WTC11 (cell line): ENCODE data around the gene COMMD4. TPM values are rescaled to one million over a fixed set of nuclear protein-coding genes. Genes with fewer than 3 reads are reported as not detected.

Experiments
- ATAC-seq: fragments of 200-7000 bp; cut with Tn5 transposase; 2 replicates; pipeline ENCODE4 v1.10.0; 2021; ENCODE audit warnings: mild to moderate bottlenecking, moderate library complexity
- CTCF ChIA-PET: fragments of 300-600 bp; sonication (Branson Sonifier 250); formaldehyde crosslinking; loops from one replicate; lab custom pipeline; 2021; ENCODE audit warnings: antibody characterized with exemption; lab: Charles Lee
- POLR2A ChIA-PET: fragments of 350-600 bp; sonication (Branson Sonifier 250); formaldehyde crosslinking; loops from one replicate; lab custom pipeline; 2021; ENCODE audit warnings: antibody characterized with exemption; lab: Charles Lee
- DNase-seq: peaks from one replicate; pipeline ENCODE4 v3.0.0; 2021; ENCODE audit warnings: low spot score
- H3K27ac Mint-ChIP-seq: 2 replicates; pipeline ENCODE4 v1.8.0; 2021; ENCODE audit warnings: mixed read lengths
- H3K27me3 Mint-ChIP-seq: 2 replicates; pipeline ENCODE4 v1.8.0; 2021; ENCODE audit warnings: low read depth, mild to moderate bottlenecking, moderate library complexity, mixed read lengths
- H3K36me3 Mint-ChIP-seq: 2 replicates; pipeline ENCODE4 v1.8.0; 2021; ENCODE audit warnings: mixed read lengths
- H3K4me1 Mint-ChIP-seq: 2 replicates; pipeline ENCODE4 v1.8.0; 2022; ENCODE audit warnings: mixed read lengths
- H3K4me3 Mint-ChIP-seq: 2 replicates; pipeline ENCODE4 v1.8.0; 2021; ENCODE audit warnings: mild to moderate bottlenecking, moderate library complexity, mixed read lengths
- H3K9me3 Mint-ChIP-seq: 2 replicates; pipeline ENCODE4 v1.8.0; 2021; ENCODE audit warnings: mixed read lengths
- CBFB ChIP-seq: sonication (generic); formaldehyde crosslinking; IDR thresholded peaks from 2 replicates; pipeline ENCODE4 v1.8.1; 2022; ENCODE audit warnings: mild to moderate bottlenecking, low read depth, missing genetic modification reagents
- CREM ChIP-seq: sonication (generic); formaldehyde crosslinking; IDR thresholded peaks from 2 replicates; pipeline ENCODE4 v1.8.1; 2022; ENCODE audit warnings: mild to moderate bottlenecking, missing genetic modification reagents, moderate library complexity
- EMX1 ChIP-seq: fragments of 250-450 bp; sonication (Bioruptor Pico); IDR thresholded peaks from 2 replicates; pipeline ENCODE4 v1.8.0; 2021; ENCODE audit warnings: mild to moderate bottlenecking
- FOXK1 ChIP-seq: sonication (generic); formaldehyde crosslinking; IDR thresholded peaks from 2 replicates; pipeline ENCODE4 v1.8.0; 2022; ENCODE audit warnings: mild to moderate bottlenecking, moderate library complexity, missing genetic modification reagents
- GABPB1 ChIP-seq: sonication (generic); formaldehyde crosslinking; IDR thresholded peaks from 2 replicates; pipeline ENCODE4 v1.8.1; 2023; ENCODE audit warnings: mild to moderate bottlenecking, missing genetic modification reagents
- GTF2I ChIP-seq: fragments of 250-450 bp; sonication (Bioruptor Pico); conservative IDR thresholded peaks from 2 replicates; pipeline ENCODE4 v1.4.0; 2021; ENCODE audit warnings: mild to moderate bottlenecking
- HMGA2 ChIP-seq: fragments of 250-450 bp; sonication (Bioruptor Pico); IDR thresholded peaks from 2 replicates; pipeline ENCODE4 v1.4.0; 2021; ENCODE audit warnings: mild to moderate bottlenecking, moderate library complexity
- JAZF1 ChIP-seq: fragments of 250-450 bp; sonication (Bioruptor Pico); IDR thresholded peaks from 2 replicates; pipeline ENCODE4 v1.9.0; 2021; ENCODE audit warnings: moderate library complexity, mild to moderate bottlenecking, inconsistent platforms
- NR1H2 ChIP-seq: sonication (generic); formaldehyde crosslinking; IDR thresholded peaks from 2 replicates; pipeline ENCODE4 v1.9.0; 2021; ENCODE audit warnings: mild to moderate bottlenecking, moderate library complexity, missing genetic modification reagents
- NR2C2 ChIP-seq: sonication (generic); formaldehyde crosslinking; IDR thresholded peaks from 2 replicates; pipeline ENCODE4 v1.8.0; 2022; ENCODE audit warnings: mild to moderate bottlenecking, missing genetic modification reagents
- RORB ChIP-seq: fragments of 250-450 bp; sonication (Bioruptor Pico); IDR thresholded peaks from 2 replicates; pipeline ENCODE4 v1.9.0; 2021; ENCODE audit warnings: mild to moderate bottlenecking
- SP1 ChIP-seq: sonication (generic); formaldehyde crosslinking; conservative IDR thresholded peaks from 2 replicates; pipeline ENCODE4 v1.8.1; 2022; ENCODE audit warnings: missing genetic modification reagents
- TP53 ChIP-seq: sonication (generic); formaldehyde crosslinking; IDR thresholded peaks from 2 replicates; pipeline ENCODE4 v1.8.1; 2023; ENCODE audit warnings: mild to moderate bottlenecking, missing genetic modification reagents
- ZNF121 ChIP-seq: sonication (generic); formaldehyde crosslinking; IDR thresholded peaks from 2 replicates; pipeline ENCODE4 v1.8.0; 2023; ENCODE audit warnings: missing genetic modification reagents
- ZNF219 ChIP-seq: sonication (generic); formaldehyde crosslinking; IDR thresholded peaks from 2 replicates; pipeline ENCODE4 v1.8.0; 2023; ENCODE audit warnings: missing genetic modification reagents, mild to moderate bottlenecking, borderline replicate concordance
- ZNF232 ChIP-seq: sonication (generic); formaldehyde crosslinking; IDR thresholded peaks from 2 replicates; pipeline ENCODE4 v1.8.0; 2022; ENCODE audit warnings: mild to moderate bottlenecking, missing genetic modification reagents
- ZNF671 ChIP-seq: fragments of 250-450 bp; sonication (Bioruptor Pico); IDR thresholded peaks from 2 replicates; pipeline ENCODE4 v1.8.0; 2021; ENCODE audit warnings: mild to moderate bottlenecking
- total RNA-seq: library from RNA; stranded (reverse); gene quantifications from 3 replicates; pipeline ENCODE4 v1.2.3, GENCODE V29; 2021
- TF ChIP-seq, protein P1 (sequence below): sonication (generic); formaldehyde crosslinking; IDR thresholded peaks from 2 replicates; pipeline ENCODE4 v1.8.1; 2023; ENCODE audit warnings: mild to moderate bottlenecking, missing genetic modification reagents, moderate library complexity
- TF ChIP-seq, protein P2 (sequence below): sonication (generic); formaldehyde crosslinking; IDR thresholded peaks from 2 replicates; pipeline ENCODE4 v1.8.1; 2023; ENCODE audit warnings: mild to moderate bottlenecking, missing genetic modification reagents
- TF ChIP-seq, protein P3 (sequence below): fragments of 250-450 bp; sonication (Bioruptor Pico); IDR thresholded peaks from 2 replicates; pipeline ENCODE4 v1.9.0; 2021; ENCODE audit warnings: mild to moderate bottlenecking, borderline replicate concordance
- TF ChIP-seq, protein P4 (sequence below): sonication (generic); formaldehyde crosslinking; IDR thresholded peaks from 2 replicates; pipeline ENCODE4 v1.8.0; 2023; ENCODE audit warnings: missing genetic modification reagents
- TF ChIP-seq, protein P5 (sequence below): sonication (generic); formaldehyde crosslinking; IDR thresholded peaks from 2 replicates; pipeline ENCODE4 v1.8.1; 2023; ENCODE audit warnings: mild to moderate bottlenecking, moderate library complexity, missing genetic modification reagents
- TF ChIP-seq, protein P6 (sequence below): fragments of 250-450 bp; sonication (Bioruptor Pico); IDR thresholded peaks from 2 replicates; pipeline ENCODE4 v1.8.0; 2021; ENCODE audit warnings: mild to moderate bottlenecking
- TF ChIP-seq, protein P7 (sequence below): sonication (generic); formaldehyde crosslinking; IDR thresholded peaks from 2 replicates; pipeline ENCODE4 v1.8.0; 2022; ENCODE audit warnings: mild to moderate bottlenecking, missing genetic modification reagents
- TF ChIP-seq, protein P8 (sequence below): fragments of 200-600 bp; IDR thresholded peaks from 2 replicates; pipeline ENCODE4 v1.8.0; 2022; ENCODE audit warnings: antibody characterized with exemption

Gene COMMD4
- total RNA-seq, 1 experiment from 2014 or later, result 140 TPM

DNA sequence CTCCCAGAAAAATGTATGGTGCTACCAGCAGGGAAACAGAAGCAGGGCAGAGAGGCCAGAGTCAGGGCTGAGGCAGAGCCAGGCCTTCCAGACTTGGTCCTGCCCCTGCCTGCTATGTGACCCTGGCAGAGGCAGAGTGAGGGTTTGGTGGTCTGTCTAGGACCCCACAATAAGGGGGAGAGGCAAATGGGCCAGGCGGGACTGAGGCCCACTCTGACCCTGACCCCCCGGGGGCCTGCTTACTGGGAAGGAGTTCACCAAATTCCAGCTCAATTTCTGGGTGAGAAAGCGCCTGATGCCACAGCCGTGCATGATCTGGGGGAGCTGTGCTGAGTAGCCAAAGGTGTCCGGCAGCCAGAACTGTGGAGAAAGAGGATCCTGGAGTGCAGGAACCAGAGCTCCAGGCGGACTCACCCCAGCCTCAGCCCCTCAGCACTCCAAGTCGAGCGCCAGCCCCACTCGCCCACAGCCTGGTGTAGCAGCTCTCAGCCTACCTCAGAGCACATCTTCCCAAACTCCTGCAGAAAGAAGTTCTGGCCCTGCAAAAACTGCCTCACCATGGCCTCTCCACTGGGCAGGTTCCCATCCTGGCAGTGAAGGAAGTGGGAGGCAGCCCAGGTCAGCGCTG, 25.6 kb downstream of the COMMD4 start:
- POLR2A ChIA-PET, result no interaction called here

DNA sequence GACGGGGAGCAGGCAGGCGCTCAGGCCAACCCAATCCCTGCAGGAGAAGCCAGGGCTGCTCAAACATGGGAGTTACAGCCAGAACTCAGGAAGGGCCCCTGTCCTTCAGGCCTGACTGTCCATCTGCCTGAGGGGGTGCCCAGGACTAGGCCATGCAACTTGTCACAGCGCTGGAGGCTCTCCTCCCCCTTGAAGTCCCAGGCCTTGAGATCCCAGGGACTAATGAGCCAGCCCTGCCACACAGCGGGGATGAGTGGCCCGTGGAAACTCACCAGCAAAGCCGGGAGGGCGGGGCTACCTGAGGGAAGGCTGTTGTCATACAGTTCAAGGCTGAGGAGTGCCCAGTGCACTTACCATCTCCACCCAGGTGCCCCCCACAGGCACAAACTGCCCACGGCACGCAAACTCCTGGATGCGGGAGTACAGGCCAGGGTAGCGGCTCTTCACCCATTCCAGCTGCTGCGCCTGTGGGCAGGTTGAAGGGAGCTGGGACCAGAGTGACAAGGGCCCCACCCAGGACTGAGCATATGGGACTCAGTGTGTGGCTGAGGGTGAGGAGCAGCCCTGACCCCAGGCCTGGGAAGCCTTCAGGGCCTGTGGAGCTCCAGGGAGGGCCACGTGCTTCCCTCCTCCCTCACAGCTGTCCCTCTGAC, 26.3 kb downstream of the COMMD4 start:
- DNase-seq (no peak), ATAC-seq (no peak)
- CTCF ChIA-PET, result interaction anchor here (1.2 kb wide), 1 partner anchor 8 kb away, joined by 3 read pairs; no protein-coding TSS in a partner anchor
- Mint-ChIP-seq H3K4me1 (no peaks in the 10 kb centered on the region), H3K36me3 (peaks cover 33% of the 10 kb centered on the region), H3K27ac (no peak overlapping the region), H3K27me3 (no peaks in the 10 kb centered on the region), H3K9me3 (no peaks in the 10 kb centered on the region), H3K4me3 (no peak overlapping the region)
- POLR2A ChIA-PET, result no interaction called here
- TF ChIP-seq HMGA2 (CRISPR knock-in tag) (no peak), GTF2I (CRISPR knock-in tag) (no peak), SP1 (CRISPR knock-in tag) (no peak), ZNF121 (CRISPR knock-in tag) (no peak), ZNF219 (CRISPR knock-in tag) (no peak), EMX1 (CRISPR knock-in tag) (no peak), JAZF1 (no peak)
- TF ChIP-seq, protein P1, sequence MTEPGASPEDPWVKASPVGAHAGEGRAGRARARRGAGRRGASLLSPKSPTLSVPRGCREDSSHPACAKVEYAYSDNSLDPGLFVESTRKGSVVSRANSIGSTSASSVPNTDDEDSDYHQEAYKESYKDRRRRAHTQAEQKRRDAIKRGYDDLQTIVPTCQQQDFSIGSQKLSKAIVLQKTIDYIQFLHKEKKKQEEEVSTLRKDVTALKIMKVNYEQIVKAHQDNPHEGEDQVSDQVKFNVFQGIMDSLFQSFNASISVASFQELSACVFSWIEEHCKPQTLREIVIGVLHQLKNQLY (CRISPR knock-in tag), result no peak
- TF ChIP-seq, protein P2, sequence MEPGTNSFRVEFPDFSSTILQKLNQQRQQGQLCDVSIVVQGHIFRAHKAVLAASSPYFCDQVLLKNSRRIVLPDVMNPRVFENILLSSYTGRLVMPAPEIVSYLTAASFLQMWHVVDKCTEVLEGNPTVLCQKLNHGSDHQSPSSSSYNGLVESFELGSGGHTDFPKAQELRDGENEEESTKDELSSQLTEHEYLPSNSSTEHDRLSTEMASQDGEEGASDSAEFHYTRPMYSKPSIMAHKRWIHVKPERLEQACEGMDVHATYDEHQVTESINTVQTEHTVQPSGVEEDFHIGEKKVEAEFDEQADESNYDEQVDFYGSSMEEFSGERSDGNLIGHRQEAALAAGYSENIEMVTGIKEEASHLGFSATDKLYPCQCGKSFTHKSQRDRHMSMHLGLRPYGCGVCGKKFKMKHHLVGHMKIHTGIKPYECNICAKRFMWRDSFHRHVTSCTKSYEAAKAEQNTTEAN (CRISPR knock-in tag), result no peak
- TF ChIP-seq, protein P3, sequence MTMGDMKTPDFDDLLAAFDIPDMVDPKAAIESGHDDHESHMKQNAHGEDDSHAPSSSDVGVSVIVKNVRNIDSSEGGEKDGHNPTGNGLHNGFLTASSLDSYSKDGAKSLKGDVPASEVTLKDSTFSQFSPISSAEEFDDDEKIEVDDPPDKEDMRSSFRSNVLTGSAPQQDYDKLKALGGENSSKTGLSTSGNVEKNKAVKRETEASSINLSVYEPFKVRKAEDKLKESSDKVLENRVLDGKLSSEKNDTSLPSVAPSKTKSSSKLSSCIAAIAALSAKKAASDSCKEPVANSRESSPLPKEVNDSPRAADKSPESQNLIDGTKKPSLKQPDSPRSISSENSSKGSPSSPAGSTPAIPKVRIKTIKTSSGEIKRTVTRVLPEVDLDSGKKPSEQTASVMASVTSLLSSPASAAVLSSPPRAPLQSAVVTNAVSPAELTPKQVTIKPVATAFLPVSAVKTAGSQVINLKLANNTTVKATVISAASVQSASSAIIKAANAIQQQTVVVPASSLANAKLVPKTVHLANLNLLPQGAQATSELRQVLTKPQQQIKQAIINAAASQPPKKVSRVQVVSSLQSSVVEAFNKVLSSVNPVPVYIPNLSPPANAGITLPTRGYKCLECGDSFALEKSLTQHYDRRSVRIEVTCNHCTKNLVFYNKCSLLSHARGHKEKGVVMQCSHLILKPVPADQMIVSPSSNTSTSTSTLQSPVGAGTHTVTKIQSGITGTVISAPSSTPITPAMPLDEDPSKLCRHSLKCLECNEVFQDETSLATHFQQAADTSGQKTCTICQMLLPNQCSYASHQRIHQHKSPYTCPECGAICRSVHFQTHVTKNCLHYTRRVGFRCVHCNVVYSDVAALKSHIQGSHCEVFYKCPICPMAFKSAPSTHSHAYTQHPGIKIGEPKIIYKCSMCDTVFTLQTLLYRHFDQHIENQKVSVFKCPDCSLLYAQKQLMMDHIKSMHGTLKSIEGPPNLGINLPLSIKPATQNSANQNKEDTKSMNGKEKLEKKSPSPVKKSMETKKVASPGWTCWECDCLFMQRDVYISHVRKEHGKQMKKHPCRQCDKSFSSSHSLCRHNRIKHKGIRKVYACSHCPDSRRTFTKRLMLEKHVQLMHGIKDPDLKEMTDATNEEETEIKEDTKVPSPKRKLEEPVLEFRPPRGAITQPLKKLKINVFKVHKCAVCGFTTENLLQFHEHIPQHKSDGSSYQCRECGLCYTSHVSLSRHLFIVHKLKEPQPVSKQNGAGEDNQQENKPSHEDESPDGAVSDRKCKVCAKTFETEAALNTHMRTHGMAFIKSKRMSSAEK (CRISPR knock-in tag), result no peak
- TF ChIP-seq, protein P4, sequence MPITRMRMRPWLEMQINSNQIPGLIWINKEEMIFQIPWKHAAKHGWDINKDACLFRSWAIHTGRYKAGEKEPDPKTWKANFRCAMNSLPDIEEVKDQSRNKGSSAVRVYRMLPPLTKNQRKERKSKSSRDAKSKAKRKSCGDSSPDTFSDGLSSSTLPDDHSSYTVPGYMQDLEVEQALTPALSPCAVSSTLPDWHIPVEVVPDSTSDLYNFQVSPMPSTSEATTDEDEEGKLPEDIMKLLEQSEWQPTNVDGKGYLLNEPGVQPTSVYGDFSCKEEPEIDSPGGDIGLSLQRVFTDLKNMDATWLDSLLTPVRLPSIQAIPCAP (CRISPR knock-in tag), result no peak
- TF ChIP-seq, protein P5, sequence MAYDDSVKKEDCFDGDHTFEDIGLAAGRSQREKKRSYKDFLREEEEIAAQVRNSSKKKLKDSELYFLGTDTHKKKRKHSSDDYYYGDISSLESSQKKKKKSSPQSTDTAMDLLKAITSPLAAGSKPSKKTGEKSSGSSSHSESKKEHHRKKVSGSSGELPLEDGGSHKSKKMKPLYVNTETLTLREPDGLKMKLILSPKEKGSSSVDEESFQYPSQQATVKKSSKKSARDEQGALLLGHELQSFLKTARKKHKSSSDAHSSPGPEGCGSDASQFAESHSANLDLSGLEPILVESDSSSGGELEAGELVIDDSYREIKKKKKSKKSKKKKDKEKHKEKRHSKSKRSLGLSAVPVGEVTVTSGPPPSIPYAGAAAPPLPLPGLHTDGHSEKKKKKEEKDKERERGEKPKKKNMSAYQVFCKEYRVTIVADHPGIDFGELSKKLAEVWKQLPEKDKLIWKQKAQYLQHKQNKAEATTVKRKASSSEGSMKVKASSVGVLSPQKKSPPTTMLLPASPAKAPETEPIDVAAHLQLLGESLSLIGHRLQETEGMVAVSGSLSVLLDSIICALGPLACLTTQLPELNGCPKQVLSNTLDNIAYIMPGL, result no peak

More for the DNA sequence above, 25.6 kb downstream of the COMMD4 start:
- no peak overlapping the region for H3K4me3 Mint-ChIP-seq
- no peaks in the 10 kb centered on the region for H3K4me1 Mint-ChIP-seq
- no peaks in the 10 kb centered on the region for H3K9me3 Mint-ChIP-seq
- TF ChIP-seq, protein P6, sequence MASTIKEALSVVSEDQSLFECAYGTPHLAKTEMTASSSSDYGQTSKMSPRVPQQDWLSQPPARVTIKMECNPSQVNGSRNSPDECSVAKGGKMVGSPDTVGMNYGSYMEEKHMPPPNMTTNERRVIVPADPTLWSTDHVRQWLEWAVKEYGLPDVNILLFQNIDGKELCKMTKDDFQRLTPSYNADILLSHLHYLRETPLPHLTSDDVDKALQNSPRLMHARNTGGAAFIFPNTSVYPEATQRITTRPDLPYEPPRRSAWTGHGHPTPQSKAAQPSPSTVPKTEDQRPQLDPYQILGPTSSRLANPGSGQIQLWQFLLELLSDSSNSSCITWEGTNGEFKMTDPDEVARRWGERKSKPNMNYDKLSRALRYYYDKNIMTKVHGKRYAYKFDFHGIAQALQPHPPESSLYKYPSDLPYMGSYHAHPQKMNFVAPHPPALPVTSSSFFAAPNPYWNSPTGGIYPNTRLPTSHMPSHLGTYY (CRISPR knock-in tag), result no peak
- TF ChIP-seq, protein P7, sequence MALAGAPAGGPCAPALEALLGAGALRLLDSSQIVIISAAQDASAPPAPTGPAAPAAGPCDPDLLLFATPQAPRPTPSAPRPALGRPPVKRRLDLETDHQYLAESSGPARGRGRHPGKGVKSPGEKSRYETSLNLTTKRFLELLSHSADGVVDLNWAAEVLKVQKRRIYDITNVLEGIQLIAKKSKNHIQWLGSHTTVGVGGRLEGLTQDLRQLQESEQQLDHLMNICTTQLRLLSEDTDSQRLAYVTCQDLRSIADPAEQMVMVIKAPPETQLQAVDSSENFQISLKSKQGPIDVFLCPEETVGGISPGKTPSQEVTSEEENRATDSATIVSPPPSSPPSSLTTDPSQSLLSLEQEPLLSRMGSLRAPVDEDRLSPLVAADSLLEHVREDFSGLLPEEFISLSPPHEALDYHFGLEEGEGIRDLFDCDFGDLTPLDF (CRISPR knock-in tag), result no peak
- TF ChIP-seq RORB (CRISPR knock-in tag) (no peak), ZNF671 (CRISPR knock-in tag) (no peak), CBFB (CRISPR knock-in tag) (no peak), CREM (CRISPR knock-in tag) (no peak), FOXK1 (no peak), TP53 (CRISPR knock-in tag) (no peak), NR2C2 (CRISPR knock-in tag) (no peak), NR1H2 (CRISPR knock-in tag) (no peak), GABPB1 (CRISPR knock-in tag) (no peak), ZNF121 (CRISPR knock-in tag) (no peak), ZNF232 (CRISPR knock-in tag) (no peak)
- TF ChIP-seq, protein P8, sequence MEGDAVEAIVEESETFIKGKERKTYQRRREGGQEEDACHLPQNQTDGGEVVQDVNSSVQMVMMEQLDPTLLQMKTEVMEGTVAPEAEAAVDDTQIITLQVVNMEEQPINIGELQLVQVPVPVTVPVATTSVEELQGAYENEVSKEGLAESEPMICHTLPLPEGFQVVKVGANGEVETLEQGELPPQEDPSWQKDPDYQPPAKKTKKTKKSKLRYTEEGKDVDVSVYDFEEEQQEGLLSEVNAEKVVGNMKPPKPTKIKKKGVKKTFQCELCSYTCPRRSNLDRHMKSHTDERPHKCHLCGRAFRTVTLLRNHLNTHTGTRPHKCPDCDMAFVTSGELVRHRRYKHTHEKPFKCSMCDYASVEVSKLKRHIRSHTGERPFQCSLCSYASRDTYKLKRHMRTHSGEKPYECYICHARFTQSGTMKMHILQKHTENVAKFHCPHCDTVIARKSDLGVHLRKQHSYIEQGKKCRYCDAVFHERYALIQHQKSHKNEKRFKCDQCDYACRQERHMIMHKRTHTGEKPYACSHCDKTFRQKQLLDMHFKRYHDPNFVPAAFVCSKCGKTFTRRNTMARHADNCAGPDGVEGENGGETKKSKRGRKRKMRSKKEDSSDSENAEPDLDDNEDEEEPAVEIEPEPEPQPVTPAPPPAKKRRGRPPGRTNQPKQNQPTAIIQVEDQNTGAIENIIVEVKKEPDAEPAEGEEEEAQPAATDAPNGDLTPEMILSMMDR, result no peak
- CTCF ChIA-PET, result no interaction called here
- H3K27me3 Mint-ChIP-seq, result no peaks in the 10 kb centered on the region
- DNase-seq (no peak), ATAC-seq (no peak)
- H3K27ac Mint-ChIP-seq, result no peak overlapping the region
- peaks cover 28% of the 10 kb centered on the region for H3K36me3 Mint-ChIP-seq
